ENCODE data around the gene FSIP1. TPM values are rescaled to one million over a fixed set of nuclear protein-coding genes. Genes with fewer than 3 reads are reported as not detected.

The FSIP1 gene
- total RNA-seq, 1 donor from 2014 or later = 0.96 TPM

- no peak overlapping the region for H3K27ac ChIP-seq
- ATAC-seq (no peak), DNase-seq (no peak)
- intact Hi-C loops (cut with DNase I) = no loop called here
- no peaks in the 10 kb centered on the region for H3K4me1 ChIP-seq
- no peaks in the 10 kb centered on the region for H3K27me3 ChIP-seq
- H3K4me3 ChIP-seq = no peak overlapping the region
- H3K36me3 ChIP-seq = no peaks in the 10 kb centered on the region
- TF ChIP-seq CTCF (IDR thresholded peaks at IDR 0.05) = no peak
- H3K9me3 ChIP-seq = no peaks in the 10 kb centered on the region
Observed at GRCh38 chr15:39558421-39558820, 224.2 kb downstream of the FSIP1 start.

GRCh38 chr15:39556461-39556860 lies 226.2 kb downstream of the FSIP1 start:
- DNase-seq (no peak), ATAC-seq (no peak)
- no peaks in the 10 kb centered on the region for H3K27me3 ChIP-seq
- no peaks in the 10 kb centered on the region for H3K36me3 ChIP-seq
- no peaks in the 10 kb centered on the region for H3K9me3 ChIP-seq
- intact Hi-C loops (cut with DNase I) = no loop called here
- H3K4me3 ChIP-seq = no peak overlapping the region
- no peak for TF ChIP-seq CTCF (IDR thresholded peaks at IDR 0.05)
- H3K27ac ChIP-seq = no peak overlapping the region
- H3K4me1 ChIP-seq = no peaks in the 10 kb centered on the region

- no peak overlapping the region for H3K27ac ChIP-seq
- H3K27me3 ChIP-seq = no peaks in the 10 kb centered on the region
- no peaks in the 10 kb centered on the region for H3K36me3 ChIP-seq
- TF ChIP-seq CTCF (IDR thresholded peaks at IDR 0.05) = no peak
- H3K9me3 ChIP-seq = no peaks in the 10 kb centered on the region
- ATAC-seq (no peak), DNase-seq (no peak)
- H3K4me1 ChIP-seq = no peaks in the 10 kb centered on the region
- no peak overlapping the region for H3K4me3 ChIP-seq
- intact Hi-C loops (cut with DNase I) = no loop called here
Observed at GRCh38 chr15:39555885-39556284, 226.8 kb downstream of the FSIP1 start.

GRCh38 chr15:39554746-39555387 lies 227.8 kb downstream of the FSIP1 start:
- intact Hi-C loops (cut with DNase I) = no loop called here
- H3K9me3 ChIP-seq = no peaks in the 10 kb centered on the region
- H3K36me3 ChIP-seq = no peaks in the 10 kb centered on the region
- no peak for TF ChIP-seq CTCF (IDR thresholded peaks at IDR 0.05)
- no peak for DNase-seq
- ATAC-seq = no peak
- H3K27me3 ChIP-seq = no peaks in the 10 kb centered on the region
- H3K4me3 ChIP-seq = no peak overlapping the region
- H3K27ac ChIP-seq = no peak overlapping the region
- H3K4me1 ChIP-seq = no peaks in the 10 kb centered on the region

GRCh38 chr15:39553947-39554693 lies 228.5 kb downstream of the FSIP1 start:
- H3K27ac ChIP-seq = no peak overlapping the region

More at GRCh38 chr15:39553947-39554693, 228.5 kb downstream of the FSIP1 start:
- no peak for TF ChIP-seq CTCF (IDR thresholded peaks at IDR 0.05)
- ATAC-seq (no peak), DNase-seq (no peak)
- Histone ChIP-seq H3K9me3 (no peaks in the 10 kb centered on the region), H3K4me1 (no peaks in the 10 kb centered on the region), H3K4me3 (no peak overlapping the region), H3K36me3 (no peaks in the 10 kb centered on the region), H3K27me3 (no peaks in the 10 kb centered on the region)
- intact Hi-C loops (cut with DNase I) = no loop called here

All from upper lobe of right lung (tissue), 1 donor.